Measurements from ENCODE around the gene UQCC2. TPM values are rescaled to one million over a fixed set of nuclear protein-coding genes. Genes with fewer than 3 reads are reported as not detected.

The UQCC2 gene
- total RNA-seq, 4 donors from 2014 or later = 9.9 to 15.9 (median 13.5) TPM

GRCh38 chr6:33693186-33694105 lies 18.1 kb downstream of the UQCC2 start:
- no peak for TF ChIP-seq CTCF (IDR thresholded peaks at IDR 0.05; ENCODE audit: low read depth)

GRCh38 chr6:33692760-33693158 lies 18.7 kb downstream of the UQCC2 start:
- no peak for TF ChIP-seq CTCF (IDR thresholded peaks at IDR 0.05; ENCODE audit: low read depth)

DNA sequence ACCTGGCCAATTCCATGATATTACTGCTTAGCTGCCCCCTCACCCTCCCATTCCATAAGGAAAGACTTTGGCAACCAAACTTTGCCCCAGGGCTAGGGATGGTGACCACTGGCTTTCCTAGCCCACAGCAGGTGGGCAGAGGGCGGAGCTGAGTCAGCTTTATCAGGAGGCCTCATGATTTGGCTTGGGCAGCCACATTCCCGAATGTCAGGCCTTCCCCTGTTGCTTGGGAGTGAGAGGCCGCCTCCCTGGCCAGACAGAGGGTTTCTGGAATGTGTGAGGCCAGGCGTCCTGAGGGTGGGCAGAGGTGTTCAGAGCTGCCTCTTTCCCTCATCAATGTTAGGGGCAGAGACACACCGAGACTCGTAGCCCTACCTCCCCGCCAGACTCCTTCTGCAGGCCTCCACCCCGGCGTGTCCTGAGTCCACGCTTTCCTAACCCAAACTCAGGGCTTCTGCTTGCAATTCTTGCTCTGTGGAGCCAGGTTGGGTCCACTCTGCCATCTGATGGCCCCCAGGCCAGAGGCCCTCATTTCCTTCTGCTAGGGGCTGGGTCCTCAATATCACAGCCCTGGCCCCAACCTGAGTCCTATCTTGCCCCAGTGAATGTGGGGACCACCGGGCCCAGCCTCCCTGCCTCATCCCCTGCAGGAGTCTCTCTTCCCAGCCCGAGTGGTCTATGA lies 19.3 kb downstream of the UQCC2 start:
- no peak for TF ChIP-seq CTCF (IDR thresholded peaks at IDR 0.05; ENCODE audit: low read depth)

DNA sequence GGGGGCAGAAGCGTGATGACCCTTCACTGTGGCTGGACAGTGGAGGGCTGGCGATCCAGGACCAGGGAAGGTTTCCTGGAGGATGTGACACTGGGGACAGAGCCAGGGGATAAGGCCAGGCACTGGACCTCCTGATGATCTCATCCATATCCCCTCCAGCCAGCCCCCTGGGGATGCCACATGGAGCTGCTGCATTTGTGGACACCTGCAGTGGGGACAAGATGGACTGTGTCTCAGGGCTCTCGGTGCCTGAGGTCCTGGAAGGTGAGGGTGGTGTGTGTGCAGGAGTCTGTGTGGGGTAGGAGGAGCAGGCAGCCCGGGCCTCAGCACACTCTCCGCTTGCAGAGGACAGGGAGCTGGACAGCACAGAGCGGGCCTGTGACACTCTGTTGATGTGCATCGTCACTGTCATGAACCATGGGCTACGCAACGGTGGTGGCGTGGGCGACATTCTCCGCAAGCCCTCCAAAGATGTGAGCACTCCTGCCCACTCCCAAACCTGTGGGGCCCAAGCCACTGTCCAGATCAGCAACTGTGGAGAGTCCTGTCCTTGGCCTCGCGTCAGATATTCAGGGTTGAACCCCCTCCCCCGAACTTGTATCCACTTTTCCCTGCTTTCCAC lies 19.9 kb downstream of the UQCC2 start:
- no peak for TF ChIP-seq CTCF (IDR thresholded peaks at IDR 0.05; ENCODE audit: low read depth)

GRCh38 chr6:33690766-33691165 lies 20.7 kb downstream of the UQCC2 start:
- TF ChIP-seq CTCF (IDR thresholded peaks at IDR 0.05; ENCODE audit: low read depth) = no peak

DNA sequence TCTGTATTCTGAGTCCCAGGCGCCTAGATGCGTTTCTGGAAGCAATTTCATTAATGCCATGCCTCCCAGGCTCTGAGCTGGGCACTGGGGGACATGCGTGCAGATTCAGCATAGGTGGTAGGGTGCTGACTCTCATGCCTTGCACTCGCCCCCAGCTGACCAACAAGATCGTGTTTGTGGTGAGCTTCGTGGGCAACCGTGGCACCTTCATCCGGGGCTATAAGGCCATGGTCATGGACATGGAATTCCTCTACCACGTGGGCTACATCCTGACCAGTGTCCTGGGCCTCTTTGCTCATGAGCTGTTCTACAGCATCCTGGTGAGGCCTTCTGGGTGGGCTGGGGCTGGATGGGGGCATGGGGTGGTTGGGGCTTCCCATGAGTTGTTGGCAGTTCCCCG lies 21.6 kb downstream of the UQCC2 start:
- TF ChIP-seq CTCF (IDR thresholded peaks at IDR 0.05; ENCODE audit: low read depth) = no peak

GRCh38 chr6:33689148-33689494 lies 22.4 kb downstream of the UQCC2 start:
- no peak for TF ChIP-seq CTCF (IDR thresholded peaks at IDR 0.05; ENCODE audit: low read depth)

All from subcutaneous adipose tissue (tissue), 4 donors.